GM12873 (cell line): Measurements from ENCODE around the gene SIRPB2.

Experiments used
- CTCF ChIP-seq: IDR thresholded peaks from 2 replicates; pipeline ENCODE4 v1.5.1; 2012; ENCODE audit warnings: low read depth, mild to moderate bottlenecking, moderate library complexity, low read length, control low read depth; ENCODE audit not compliant: insufficient read depth; ENCODE audit errors: missing control alignments

The SIRPB2 gene

DNA sequence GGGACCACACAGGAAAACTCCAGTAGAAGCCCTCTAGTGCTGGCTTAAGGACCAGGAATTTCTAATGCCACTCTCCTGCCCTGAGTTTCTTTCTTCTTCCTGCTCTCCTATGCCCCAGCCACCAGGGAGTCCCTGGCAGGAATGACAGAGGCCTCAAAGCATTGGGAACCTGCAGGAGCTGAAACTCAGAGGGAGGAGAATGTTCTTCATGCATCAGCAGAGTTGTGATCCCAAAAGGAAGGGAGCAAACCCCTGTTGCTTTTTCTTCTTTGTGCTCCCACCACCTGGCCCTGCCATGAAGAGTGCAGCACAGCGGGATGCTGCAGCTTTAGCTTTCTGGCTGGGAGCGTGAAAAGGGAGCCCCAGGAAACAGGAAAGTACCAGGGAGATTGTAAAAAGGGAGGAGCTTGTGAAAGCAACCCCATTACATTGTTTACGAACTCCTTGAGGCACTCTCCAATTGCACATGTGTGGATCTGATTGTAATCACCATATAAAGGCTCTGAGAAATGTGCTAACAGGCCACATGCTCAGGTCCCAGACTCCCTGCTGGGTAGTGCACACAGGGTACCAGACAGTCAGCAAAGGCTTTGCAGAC is 63.7 kb downstream of the SIRPB2 start:
- no peak for TF ChIP-seq CTCF

GRCh38 chr20:1426231-1426849 is 64.9 kb downstream of the SIRPB2 start:
- TF ChIP-seq CTCF, result no peak
